Natural killer cell (primary cell): ENCODE measurements around the gene MAGOH. TPM values are rescaled to one million over a fixed set of nuclear protein-coding genes. Genes with fewer than 3 reads are reported as not detected.

Experiments
- ATAC-seq, 3 donors: fragments of 150-1000 bp in 2 of 3; fragments of 200-7000 bp in 1 of 3; cut with Tn5 transposase; 1 replicate in 1 of 3; 2 replicates in 2 of 3; pipeline ENCODE4 v1.10.0; 2021; ENCODE audit warnings: mild to moderate bottlenecking in 2 of 3, moderate library complexity in 2 of 3
- DNase-seq, 2 donors: peaks; one replicate each; pipeline versions ENCODE4 v3.0.0 to v3.0.0-alpha.2; 2013 to 2021; ENCODE audit warnings: mixed read lengths in 1 of 2
- H3K27ac ChIP-seq: one replicate; pipeline ENCODE4 v1.5.1; 2013; ENCODE audit warnings: mild to moderate bottlenecking, low read length
- H3K27me3 ChIP-seq: one replicate; pipeline ENCODE4 v1.6.1; 2013; ENCODE audit warnings: low read length; ENCODE audit not compliant: control insufficient read depth, insufficient read depth
- H3K36me3 ChIP-seq: one replicate; pipeline ENCODE4 v1.6.1; 2013; ENCODE audit warnings: low read length; ENCODE audit not compliant: control insufficient read depth, insufficient read depth
- H3K4me1 ChIP-seq: one replicate; pipeline ENCODE4 v1.6.1; 2013; ENCODE audit warnings: low read length; ENCODE audit not compliant: control insufficient read depth, insufficient read depth
- H3K4me3 ChIP-seq: one replicate; pipeline ENCODE4 v1.5.1; 2013; ENCODE audit warnings: low read length
- H3K9me3 ChIP-seq: one replicate; pipeline ENCODE4 v1.6.1; 2013; ENCODE audit warnings: low read length; ENCODE audit not compliant: control insufficient read depth, insufficient read depth
- H3K27ac Mint-ChIP-seq, 2 donors: one replicate each; pipeline ENCODE4 v1.8.0; 2022; ENCODE audit warnings: mild to moderate bottlenecking in 2 of 2, mixed read lengths in 2 of 2, moderate library complexity in 1 of 2
- H3K27me3 Mint-ChIP-seq, 2 donors: one replicate each; pipeline ENCODE4 v1.8.0; 2022; ENCODE audit warnings: low read depth in 2 of 2, mixed read lengths in 2 of 2
- H3K36me3 Mint-ChIP-seq: one replicate; pipeline ENCODE4 v1.8.0; 2022; ENCODE audit warnings: mixed read lengths
- H3K4me1 Mint-ChIP-seq, 2 donors: one replicate each; pipeline ENCODE4 v1.8.0; 2022; ENCODE audit warnings: mixed read lengths in 2 of 2
- H3K4me3 Mint-ChIP-seq: one replicate; pipeline ENCODE4 v1.8.0; 2022; ENCODE audit warnings: mild to moderate bottlenecking, moderate library complexity, mixed read lengths
- H3K9me3 Mint-ChIP-seq, 2 donors: one replicate each; pipeline ENCODE4 v1.8.0; 2022; ENCODE audit warnings: mixed read lengths in 2 of 2
- CTCF ChIP-seq: fragments of 200-600 bp; IDR thresholded peaks from one replicate; pipeline ENCODE4 v1.8.0; 2022; ENCODE audit warnings: antibody characterized with exemption
- whole genome bisulfite sequencing: methylation state at CpG from one replicate; pipeline ENCODE4 v1.1.7; 2013; ENCODE audit warnings: missing lambda C conversion rate; ENCODE audit not compliant: insufficient coverage; 5-methylcytosine and 5-hydroxymethylcytosine counted together
- intact Hi-C: fragments of 100-400 bp; cut with micrococcal nuclease; formaldehyde crosslinking; loops from one replicate; pipeline ENCODE4 v1.14.2; 2022
- total RNA-seq, 4 donors: library from RNA; stranded (reverse); fragments of 120-200 nt in 1 of 4; gene quantifications; one replicate each; pipeline versions ENCODE4 v1.2.3 to v1.2.4, GENCODE V29; 2013 to 2022

The MAGOH gene
- 10 to 100 TPM; 48.6 to 70.4 (median 69.2) TPM for total RNA-seq
- 51.8 TPM for total RNA-seq (2013)

- ATAC-seq: peak; percentile 99
- TF ChIP-seq CTCF: no peak
- intact Hi-C loops: loop anchor here (1.0 to 5.0 kb wide), 3 partner anchors 18 to 599 kb away; partner anchors contain the start of genes CPT2, CZIB and NDC1
- H3K4me3 Mint-ChIP-seq: peak within 1 kb of the TSS; percentile 99
- no peaks in the 10 kb centered on the region for H3K9me3 Mint-ChIP-seq
- peaks cover 23% of the 10 kb centered on the region for H3K4me1 ChIP-seq
- H3K36me3 ChIP-seq: peaks cover 20% of the 10 kb centered on the region
- no peaks in the 10 kb centered on the region for H3K9me3 ChIP-seq
- H3K27me3 Mint-ChIP-seq: no peaks in the 10 kb centered on the region
- peak; percentile 97 to 98 for DNase-seq
- peaks cover 32 to 33% of the 10 kb centered on the region in 2 donors for H3K4me1 Mint-ChIP-seq
- peak within 1 kb of the TSS; percentile 97 to 99 for H3K27ac Mint-ChIP-seq
- peak within 1 kb of the TSS; percentile 65 for H3K4me3 ChIP-seq
- H3K27ac ChIP-seq: peak within 1 kb of the TSS; percentile 70
- WGBS: 8% methylated on average over 64 of the region's 64 CpGs
- no peaks in the 10 kb centered on the region for H3K36me3 Mint-ChIP-seq
- no peaks in the 10 kb centered on the region for H3K27me3 ChIP-seq
Measured at GRCh38 chr1:53238197-53239155, at the start of gene MAGOH. MAGOH (minus strand) TSS chr1:53238518; CDS start chr1:53238448, 70 bp downstream.

- Histone ChIP-seq H3K27me3 (no peaks in the 10 kb centered on the region), H3K36me3 (no peaks in the 10 kb centered on the region), H3K9me3 (no peaks in the 10 kb centered on the region), H3K4me3 (no peak overlapping the region), H3K4me1 (peaks cover 15% of the 10 kb centered on the region), H3K27ac (no peak overlapping the region)
- H3K4me1 Mint-ChIP-seq: peaks cover 10 to 21% of the 10 kb centered on the region in 2 donors
- no peak for TF ChIP-seq CTCF
- no peaks in the 10 kb centered on the region for H3K9me3 Mint-ChIP-seq
- DNase-seq: no peak
- intact Hi-C loops: no loop called here
- ATAC-seq: no peak
- no peaks in the 10 kb centered on the region for H3K27me3 Mint-ChIP-seq
- 67% methylated on average over 4 of the region's 4 CpGs for WGBS
- H3K36me3 Mint-ChIP-seq: no peaks in the 10 kb centered on the region
- no peak overlapping the region for H3K4me3 Mint-ChIP-seq
- peak overlapping the region in 1 of 2 donors; percentile 37 for H3K27ac Mint-ChIP-seq
Measured at GRCh38 chr1:53286955-53287354, 48.6 kb upstream of the MAGOH start.

- no peaks in the 10 kb centered on the region for H3K36me3 Mint-ChIP-seq
- Histone ChIP-seq H3K9me3 (no peaks in the 10 kb centered on the region), H3K36me3 (no peaks in the 10 kb centered on the region), H3K27ac (no peak overlapping the region), H3K27me3 (no peaks in the 10 kb centered on the region), H3K4me1 (peaks cover 15% of the 10 kb centered on the region), H3K4me3 (no peak overlapping the region)
- WGBS: 38% methylated on average over 7 of the region's 8 CpGs
- H3K9me3 Mint-ChIP-seq: no peaks in the 10 kb centered on the region
- no peak overlapping the region for H3K27ac Mint-ChIP-seq
- intact Hi-C loops: no loop called here
- no peak for TF ChIP-seq CTCF
- peak; percentile 70 to 94 (median 70) for ATAC-seq
- no peaks in the 10 kb centered on the region for H3K27me3 Mint-ChIP-seq
- DNase-seq: peak in 1 of 2 donors; percentile 18
- no peak overlapping the region for H3K4me3 Mint-ChIP-seq
- H3K4me1 Mint-ChIP-seq: peaks cover 10 to 24% of the 10 kb centered on the region in 2 donors
Measured at GRCh38 chr1:53285969-53286760, 47.8 kb upstream of the MAGOH start.
